Glutamatergic neuron (in vitro differentiated cells): Measurements from ENCODE around the gene IMPA2. TPM values are rescaled to one million over a fixed set of nuclear protein-coding genes. Genes with fewer than 3 reads are reported as not detected.

ENCODE experiments used
- DNase-seq: peaks from one replicate; pipeline ENCODE4 v3.0.0; 2022
- H3K27ac Mint-ChIP-seq: one replicate; pipeline ENCODE4 v1.8.0; 2020; ENCODE audit warnings: mild to moderate bottlenecking, mixed read lengths, inconsistent platforms; ENCODE audit not compliant: unreplicated experiment
- H3K27me3 Mint-ChIP-seq: one replicate; pipeline ENCODE4 v1.8.0; 2020; ENCODE audit warnings: mild to moderate bottlenecking, moderate library complexity, mixed read lengths, inconsistent platforms; ENCODE audit not compliant: unreplicated experiment
- H3K36me3 Mint-ChIP-seq: one replicate; pipeline ENCODE4 v1.8.0; 2020; ENCODE audit warnings: mild to moderate bottlenecking, mixed read lengths, inconsistent platforms; ENCODE audit not compliant: unreplicated experiment
- H3K4me1 Mint-ChIP-seq: one replicate; pipeline ENCODE4 v1.8.0; 2020; ENCODE audit warnings: mild to moderate bottlenecking, low read depth, mixed read lengths, inconsistent platforms; ENCODE audit not compliant: unreplicated experiment
- H3K4me3 Mint-ChIP-seq: one replicate; pipeline ENCODE4 v1.8.0; 2020; ENCODE audit warnings: mild to moderate bottlenecking, mixed read lengths, inconsistent platforms; ENCODE audit not compliant: unreplicated experiment
- H3K9me3 Mint-ChIP-seq: one replicate; pipeline ENCODE4 v1.8.0; 2020; ENCODE audit warnings: mild to moderate bottlenecking, moderate library complexity, mixed read lengths, inconsistent platforms; ENCODE audit not compliant: unreplicated experiment
- total RNA-seq: library from RNA; stranded (reverse); fragmentation: NEBNext Ultra II Directional; extraction: Animal tissue kit (Norgen Biotek cat#: 25700); gene quantifications from one replicate; pipeline ENCODE4 v1.2.1, GENCODE V29; 2021; ENCODE audit not compliant: unreplicated experiment
- TF ChIP-seq, protein P1 (sequence below): fragments of 200-600 bp; sonication (generic); IDR thresholded peaks from one replicate; pipeline ENCODE4 v1.5.0; 2021; ENCODE audit not compliant: partially characterized antibody, unreplicated experiment

Gene IMPA2
- total RNA-seq, 1 donor from 2014 or later: 103 TPM

DNA sequence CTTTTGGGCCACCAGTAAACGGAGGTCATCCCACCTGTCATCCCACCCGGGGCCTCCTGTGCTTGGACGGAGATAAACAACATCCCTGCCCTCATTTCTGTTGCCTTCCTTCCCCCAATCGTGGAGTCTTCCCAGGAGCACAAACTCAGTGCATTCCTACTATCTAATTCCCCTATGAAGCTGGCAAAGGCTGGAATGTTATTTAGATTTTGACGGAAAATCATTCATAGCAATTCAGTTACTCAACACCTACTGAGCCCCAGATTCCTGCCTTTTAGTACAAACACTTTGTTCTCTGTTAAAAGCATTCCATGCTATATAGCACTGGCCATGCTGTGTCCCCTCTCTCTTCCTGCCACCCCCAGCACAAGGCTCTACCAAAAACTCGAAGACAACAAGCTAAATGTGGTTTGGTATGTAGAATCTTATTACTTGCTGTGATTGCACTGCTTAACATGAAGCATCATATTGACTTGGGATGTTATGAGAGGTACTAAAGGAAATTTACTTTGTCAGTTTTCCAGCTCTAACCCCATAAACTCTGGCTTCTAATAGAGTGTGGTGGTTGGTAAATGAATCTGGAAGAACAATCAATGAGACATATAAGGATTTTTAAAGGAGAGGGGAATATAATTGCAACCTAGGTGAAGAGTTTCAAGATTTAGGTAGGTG lies 32.3 kb upstream of the IMPA2 start:
- TF ChIP-seq, protein P1, sequence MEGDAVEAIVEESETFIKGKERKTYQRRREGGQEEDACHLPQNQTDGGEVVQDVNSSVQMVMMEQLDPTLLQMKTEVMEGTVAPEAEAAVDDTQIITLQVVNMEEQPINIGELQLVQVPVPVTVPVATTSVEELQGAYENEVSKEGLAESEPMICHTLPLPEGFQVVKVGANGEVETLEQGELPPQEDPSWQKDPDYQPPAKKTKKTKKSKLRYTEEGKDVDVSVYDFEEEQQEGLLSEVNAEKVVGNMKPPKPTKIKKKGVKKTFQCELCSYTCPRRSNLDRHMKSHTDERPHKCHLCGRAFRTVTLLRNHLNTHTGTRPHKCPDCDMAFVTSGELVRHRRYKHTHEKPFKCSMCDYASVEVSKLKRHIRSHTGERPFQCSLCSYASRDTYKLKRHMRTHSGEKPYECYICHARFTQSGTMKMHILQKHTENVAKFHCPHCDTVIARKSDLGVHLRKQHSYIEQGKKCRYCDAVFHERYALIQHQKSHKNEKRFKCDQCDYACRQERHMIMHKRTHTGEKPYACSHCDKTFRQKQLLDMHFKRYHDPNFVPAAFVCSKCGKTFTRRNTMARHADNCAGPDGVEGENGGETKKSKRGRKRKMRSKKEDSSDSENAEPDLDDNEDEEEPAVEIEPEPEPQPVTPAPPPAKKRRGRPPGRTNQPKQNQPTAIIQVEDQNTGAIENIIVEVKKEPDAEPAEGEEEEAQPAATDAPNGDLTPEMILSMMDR: no peak
- no peak overlapping the region for H3K4me3 Mint-ChIP-seq
- peaks cover 2% of the 10 kb centered on the region for H3K9me3 Mint-ChIP-seq
- H3K27ac Mint-ChIP-seq: no peak overlapping the region
- no peaks in the 10 kb centered on the region for H3K27me3 Mint-ChIP-seq
- H3K4me1 Mint-ChIP-seq: peaks cover 21% of the 10 kb centered on the region
- no peak for DNase-seq
- H3K36me3 Mint-ChIP-seq: no peaks in the 10 kb centered on the region

DNA sequence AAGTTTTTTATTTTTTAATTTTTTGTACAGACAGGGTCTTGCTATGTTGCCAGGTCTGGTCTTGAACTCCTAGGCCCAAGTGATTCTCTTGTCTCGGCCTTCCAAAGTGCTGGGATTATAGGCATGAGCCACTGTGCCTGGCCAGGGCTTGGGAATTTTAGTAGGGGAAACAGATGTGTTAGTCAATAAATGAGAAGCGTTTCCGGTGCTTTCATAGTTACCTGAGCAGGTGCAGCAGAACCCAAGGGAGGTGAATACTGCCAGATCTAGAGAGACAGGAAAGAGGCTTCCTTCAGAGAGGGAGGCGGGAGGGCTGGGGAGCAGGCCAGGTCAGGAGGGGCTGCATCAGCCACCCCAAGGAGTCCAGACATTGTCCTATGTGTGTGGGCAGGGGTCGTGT lies 30.5 kb upstream of the IMPA2 start:
- Mint-ChIP-seq H3K4me1 (peaks cover 32% of the 10 kb centered on the region), H3K27ac (no peak overlapping the region), H3K36me3 (no peaks in the 10 kb centered on the region), H3K9me3 (peaks cover 6% of the 10 kb centered on the region), H3K4me3 (no peak overlapping the region), H3K27me3 (peaks cover 5% of the 10 kb centered on the region)
- no peak for DNase-seq
- TF ChIP-seq, protein P1: no peak

DNA sequence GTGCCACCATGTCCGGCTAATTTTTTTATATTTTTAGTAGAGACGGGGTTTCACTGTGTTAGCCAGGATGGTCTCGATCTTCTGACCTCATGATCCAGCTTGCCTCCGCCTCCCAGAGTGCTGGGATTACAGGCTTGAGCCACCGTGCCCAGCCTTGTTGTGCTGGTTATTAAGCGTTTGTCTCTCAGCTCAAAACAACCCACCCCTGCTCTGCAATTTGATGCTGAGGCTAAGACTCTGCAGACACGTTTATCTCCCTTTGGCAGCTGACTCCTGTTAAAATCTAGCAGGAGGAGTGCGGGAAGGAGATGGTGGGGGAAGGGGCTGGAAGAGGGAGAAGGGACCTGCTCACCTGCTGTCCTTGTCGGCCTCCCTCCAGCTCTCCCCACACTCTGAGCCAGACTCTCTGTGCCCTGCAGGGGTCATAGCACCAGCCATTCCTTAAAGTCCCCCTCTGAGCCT lies 29.9 kb upstream of the IMPA2 start:
- Mint-ChIP-seq H3K27ac (no peak overlapping the region), H3K4me3 (no peak overlapping the region), H3K36me3 (peaks cover under 1% of the 10 kb centered on the region), H3K4me1 (peaks cover 31% of the 10 kb centered on the region), H3K27me3 (peaks cover 5% of the 10 kb centered on the region), H3K9me3 (peaks cover 6% of the 10 kb centered on the region)
- DNase-seq: peak; percentile 28
- TF ChIP-seq, protein P1: no peak

DNA sequence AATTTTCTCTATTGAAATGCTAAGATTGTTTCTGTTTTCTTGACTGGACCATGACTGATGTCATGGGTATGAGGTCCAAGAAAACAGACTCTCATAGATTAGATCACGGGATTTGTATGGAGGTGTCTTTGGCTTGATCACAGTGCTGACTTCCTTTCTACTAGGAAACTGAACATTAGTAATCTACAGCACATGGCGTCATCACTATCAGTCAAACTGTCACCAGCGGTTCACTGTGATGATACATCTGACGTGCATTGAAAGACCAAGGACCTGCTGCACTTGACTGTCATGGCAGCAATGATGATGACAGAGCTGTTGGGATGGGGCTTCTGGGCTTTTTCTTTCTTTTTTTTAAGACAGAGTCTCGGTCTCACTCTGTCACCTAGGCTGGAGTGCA lies 28.2 kb upstream of the IMPA2 start:
- Mint-ChIP-seq H3K9me3 (peaks cover 18% of the 10 kb centered on the region), H3K36me3 (peaks cover 16% of the 10 kb centered on the region), H3K27me3 (peaks cover 5% of the 10 kb centered on the region), H3K4me1 (peaks cover 26% of the 10 kb centered on the region), H3K27ac (no peak overlapping the region), H3K4me3 (no peak overlapping the region)
- TF ChIP-seq, protein P1: no peak
- no peak for DNase-seq

DNA sequence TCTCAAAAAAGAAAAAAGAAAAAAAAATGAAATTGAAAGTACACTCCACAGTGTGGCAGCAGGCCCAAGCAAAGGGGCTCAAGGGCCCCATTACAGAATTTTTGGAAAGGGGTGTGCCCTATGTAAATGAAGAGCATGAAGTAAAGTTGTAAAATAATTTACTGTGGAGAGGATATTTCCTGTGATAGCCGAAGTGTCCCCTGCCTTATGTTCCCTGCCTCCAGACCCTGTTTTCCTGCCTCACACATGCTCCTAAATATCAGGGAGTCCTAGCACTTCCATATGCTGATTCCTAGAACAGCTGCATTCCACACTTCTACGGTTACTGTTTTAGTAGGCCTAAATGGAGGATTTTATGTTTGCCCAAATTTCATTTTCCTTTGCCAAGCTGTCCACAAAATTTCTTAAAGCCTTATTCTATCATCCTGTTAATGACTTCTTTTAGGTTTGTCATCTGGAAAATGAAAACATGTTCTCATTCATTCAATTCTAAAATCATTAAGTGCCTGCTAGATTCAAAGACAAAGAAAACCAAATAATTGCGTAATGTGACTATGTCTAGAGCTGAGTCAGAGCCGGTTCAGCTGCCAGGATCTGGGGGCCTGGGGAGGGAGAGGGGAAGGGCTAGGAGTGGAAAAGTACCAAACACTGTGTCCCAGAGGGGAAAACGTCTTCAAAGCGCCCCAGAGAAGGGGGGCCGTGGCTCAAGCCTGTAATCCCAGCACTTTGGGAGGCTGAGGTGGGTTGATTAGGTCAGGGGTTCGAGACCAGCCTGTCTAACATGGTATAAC lies 25.9 kb upstream of the IMPA2 start:
- Mint-ChIP-seq H3K36me3 (peaks cover 16% of the 10 kb centered on the region), H3K4me1 (peaks cover 22% of the 10 kb centered on the region), H3K27ac (peak overlapping the region; percentile 94), H3K9me3 (peaks cover 18% of the 10 kb centered on the region), H3K27me3 (peaks cover 6% of the 10 kb centered on the region), H3K4me3 (peak overlapping the region; percentile 5)
- TF ChIP-seq, protein P1: no peak
- peak; percentile 37 for DNase-seq
